Activated T-cell treated with anti-CD3 and anti-CD28 coated beads for 24 hours (primary cell): ENCODE data around the gene ADCY3.

Source experiments
- DNase-seq: peaks from one replicate; pipeline ENCODE4 v3.0.0-alpha.2; 2020; ENCODE audit warnings: low read depth

Gene ADCY3

DNA sequence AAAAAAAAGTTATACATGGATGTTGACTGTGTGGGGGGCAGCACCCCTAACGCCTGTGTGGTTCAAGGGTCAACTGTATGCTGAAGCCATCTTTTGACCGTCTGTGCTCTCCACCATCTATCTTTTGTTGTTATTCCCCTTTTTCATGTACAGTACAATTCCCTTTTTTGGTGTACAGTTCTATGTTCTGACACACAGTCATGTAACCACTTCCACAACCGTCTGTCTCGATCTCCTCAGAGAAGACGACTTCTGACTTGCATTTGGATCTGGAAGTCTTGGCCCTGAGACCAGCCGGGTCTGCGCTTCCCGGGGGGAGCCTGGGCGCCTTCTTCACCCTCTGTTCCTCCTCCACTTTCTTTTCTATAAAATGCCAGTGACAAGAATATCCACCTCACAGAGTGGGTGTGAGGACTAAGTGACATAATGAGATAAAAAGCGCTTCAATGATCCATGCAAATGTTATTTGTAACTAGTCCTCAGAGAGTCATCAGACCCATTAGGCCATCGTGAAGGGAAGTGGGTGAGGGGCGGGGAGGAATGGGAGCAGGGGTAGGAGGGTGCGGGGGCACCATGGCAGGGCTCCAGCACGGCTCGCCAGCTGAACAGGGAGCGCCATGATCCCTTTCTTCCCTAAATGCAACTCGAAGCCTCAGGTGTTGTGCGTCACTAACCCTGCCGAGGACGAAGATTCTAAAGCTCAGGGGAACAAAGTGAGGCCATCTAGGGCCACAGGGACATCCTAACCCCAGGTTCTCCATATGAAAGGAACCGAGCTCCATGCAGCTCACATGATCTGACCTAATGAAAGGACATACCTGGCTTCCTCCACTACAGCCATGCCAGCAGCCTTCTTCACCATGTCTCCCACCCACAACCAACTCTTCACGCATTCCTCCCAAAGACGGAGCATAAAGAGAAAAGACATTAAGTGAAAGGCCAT is 16.6 kb downstream of the ADCY3 start:
- DNase-seq: no peak

DNA sequence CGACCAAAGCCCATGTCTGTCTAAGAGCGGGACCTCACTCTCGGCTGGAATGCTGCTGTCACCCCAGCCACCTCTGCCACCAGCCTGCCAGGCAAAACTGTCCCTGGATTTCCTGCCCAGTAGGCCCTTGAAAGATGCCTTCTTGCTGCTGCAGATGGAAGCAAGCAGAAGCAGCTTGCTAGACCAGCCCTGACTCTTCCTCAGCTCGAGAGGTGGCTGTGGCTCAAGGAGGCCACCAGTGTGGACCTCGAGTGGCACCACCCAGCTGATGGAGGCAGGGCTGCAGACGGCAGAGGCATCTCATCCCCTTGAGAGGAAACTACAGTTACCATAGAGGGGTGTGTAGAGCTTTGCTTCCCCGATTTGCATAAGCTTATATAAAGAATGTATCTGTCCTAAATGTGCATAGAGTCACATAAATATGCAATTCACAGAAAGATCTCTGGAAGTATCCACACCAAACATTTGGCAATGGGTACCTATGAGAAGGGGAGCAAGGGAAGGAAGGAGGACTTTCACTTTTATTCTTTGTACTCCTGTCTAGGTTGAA is 20.6 kb downstream of the ADCY3 start:
- DNase-seq: no peak

DNA sequence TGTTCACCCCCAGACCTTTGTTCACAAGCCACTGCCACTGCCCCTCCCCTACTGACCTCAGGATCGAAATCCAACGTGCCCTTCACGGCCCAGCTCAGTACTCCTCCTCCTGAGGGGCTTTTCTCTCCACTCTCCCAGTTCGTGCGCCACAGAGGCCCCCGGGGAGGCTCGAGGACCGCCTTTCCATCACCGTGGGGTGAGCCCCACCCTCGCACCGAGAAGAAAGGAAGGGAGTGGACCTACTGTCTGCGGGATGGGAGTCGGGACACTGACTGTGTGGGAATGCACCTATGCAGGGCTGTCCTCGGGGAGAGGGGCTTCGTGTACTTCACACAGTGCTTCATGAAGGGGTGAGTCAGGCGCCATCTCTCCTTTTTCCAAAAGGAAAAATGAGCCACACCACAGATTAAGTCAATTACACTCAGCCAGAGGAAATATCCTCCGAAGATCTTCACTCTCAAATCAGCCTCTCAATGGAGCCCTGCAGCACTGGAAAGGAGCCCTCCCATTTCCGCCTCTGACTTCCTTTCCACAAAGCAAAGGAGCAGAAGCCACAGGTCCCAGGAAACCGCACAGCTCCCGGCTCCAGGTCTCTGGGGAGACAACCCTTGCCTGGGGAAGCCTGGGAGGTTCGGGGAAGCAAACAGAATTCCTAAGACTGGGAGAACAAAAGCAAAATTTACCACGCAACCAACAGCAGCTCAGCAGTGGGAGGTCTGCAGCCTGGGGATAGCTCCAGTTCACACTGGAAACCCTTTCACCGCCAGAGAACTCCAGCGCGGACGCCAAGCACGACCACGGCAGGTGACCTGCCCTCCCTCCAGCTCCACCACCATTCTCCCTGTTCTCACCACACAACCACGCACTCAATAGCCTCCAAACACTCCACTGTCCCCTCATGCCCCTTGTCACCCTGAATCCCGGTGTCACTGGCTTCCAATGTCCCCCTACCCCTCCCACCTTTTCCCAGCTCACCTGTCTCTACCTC is 21.6 kb downstream of the ADCY3 start:
- no peak for DNase-seq

DNA sequence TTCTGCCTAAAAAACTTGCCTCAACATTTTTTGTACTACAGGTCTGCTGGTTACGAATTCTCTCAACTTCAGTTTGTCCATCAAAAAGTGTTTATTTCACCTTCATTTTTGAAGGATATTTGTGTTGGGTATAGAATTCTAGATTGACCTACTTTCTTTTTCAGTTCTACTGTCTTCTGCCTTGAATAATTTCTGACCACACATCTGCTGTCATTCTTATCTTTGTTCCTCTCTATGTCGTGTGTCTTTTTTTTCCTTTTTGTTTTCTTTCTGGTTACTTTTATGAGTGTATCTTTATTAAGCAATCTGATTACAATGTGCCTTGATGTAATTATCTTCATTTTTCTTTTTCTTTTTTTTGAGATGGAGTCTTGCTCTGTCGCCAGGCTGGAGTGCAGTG is 25.3 kb downstream of the ADCY3 start:
- no peak for DNase-seq

DNA sequence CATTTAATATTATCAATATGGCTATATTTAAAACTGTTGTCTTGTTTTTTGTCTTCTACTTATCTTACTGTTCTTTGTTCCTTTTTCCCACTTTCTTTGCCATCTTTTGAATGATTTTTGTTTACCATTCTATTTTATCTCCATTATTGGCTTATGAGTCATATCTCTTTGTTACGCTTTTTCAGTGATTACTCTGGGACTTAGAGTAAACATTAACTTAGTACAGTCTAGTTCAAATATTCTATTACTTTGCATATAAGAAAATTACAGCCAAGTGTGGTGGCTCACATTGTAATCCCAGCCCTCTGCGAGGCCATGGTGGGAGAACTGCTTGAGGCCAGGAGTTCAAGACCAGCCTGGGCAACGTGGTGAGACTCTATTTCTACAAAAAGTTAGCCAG is 26.1 kb downstream of the ADCY3 start:
- DNase-seq: no peak

DNA sequence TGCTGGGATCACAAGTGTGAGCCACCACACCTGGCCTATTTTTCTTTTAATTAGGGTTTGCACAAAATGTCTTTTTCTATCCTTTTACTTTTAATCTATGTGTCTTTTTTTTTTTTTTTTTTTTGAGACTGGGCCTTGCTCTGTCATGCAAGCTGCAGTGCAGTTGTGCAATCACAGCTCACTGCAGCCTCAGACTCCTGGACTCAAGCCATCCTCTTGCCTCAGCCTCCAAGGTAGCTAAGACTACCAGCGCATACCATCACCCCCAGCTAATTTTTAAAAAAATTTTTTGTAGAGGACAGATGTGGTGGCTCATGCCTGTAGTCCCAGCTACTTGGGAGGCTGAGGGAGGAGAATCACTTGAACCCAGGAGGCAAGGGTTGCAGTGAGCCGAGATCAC is 27.1 kb downstream of the ADCY3 start:
- DNase-seq: no peak

DNA sequence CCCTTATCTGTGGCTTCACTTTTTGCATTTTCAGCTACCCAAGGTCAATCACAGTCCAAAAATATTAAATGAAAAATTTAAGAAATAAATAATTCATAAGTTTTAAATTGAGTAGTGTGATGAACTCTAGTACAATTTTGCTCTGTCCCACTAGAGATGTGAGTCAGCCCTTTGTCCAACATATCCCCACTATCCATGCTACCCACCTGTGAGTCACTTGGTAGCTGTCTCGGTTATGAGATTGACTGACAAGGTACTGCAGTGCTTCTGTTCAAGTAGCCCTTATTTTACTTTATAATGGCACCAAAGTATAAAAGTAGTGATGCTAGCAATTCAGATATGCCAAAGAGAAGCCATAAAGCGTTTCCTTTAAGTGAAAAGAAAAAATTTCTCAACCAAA is 28.8 kb downstream of the ADCY3 start:
- DNase-seq: no peak

DNA sequence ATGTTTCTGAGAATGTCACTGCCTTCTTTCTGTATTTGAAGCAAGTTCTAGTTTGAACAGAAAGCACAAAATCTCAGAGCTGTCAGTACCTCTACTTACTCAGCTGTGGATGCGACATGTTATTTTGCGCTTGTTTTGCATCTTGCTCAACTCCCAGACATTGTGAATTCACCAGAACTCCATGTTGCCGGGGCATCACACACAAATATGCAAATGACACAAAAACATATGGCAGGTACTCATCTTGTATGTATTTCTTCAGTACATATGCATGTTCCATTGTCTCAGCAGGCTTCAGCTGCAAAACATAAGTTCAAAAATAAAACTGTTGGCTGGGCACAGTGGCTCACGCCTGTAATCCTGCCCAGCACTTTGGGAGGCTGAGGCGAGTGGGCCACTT is 30.8 kb downstream of the ADCY3 start:
- no peak for DNase-seq

DNA sequence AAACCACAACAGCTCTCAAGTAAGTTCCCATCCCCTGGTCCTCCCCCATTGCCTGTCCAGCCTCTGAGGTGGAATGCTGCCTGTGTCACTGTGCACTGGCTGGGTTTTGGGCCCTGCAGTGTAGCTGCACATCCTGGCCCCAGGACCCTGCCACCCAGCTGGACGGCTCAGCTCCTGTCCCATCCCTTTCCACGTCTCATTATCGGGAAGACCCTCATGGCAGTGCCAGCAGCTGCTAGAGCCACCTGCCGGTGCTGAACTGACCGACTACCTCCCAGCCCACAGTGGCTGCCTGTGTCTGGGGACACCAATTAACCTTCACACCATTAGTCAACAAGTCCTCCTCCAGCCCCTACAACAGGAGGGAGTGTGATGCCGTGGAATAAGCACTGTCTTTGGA is 31.9 kb downstream of the ADCY3 start:
- no peak for DNase-seq

DNA sequence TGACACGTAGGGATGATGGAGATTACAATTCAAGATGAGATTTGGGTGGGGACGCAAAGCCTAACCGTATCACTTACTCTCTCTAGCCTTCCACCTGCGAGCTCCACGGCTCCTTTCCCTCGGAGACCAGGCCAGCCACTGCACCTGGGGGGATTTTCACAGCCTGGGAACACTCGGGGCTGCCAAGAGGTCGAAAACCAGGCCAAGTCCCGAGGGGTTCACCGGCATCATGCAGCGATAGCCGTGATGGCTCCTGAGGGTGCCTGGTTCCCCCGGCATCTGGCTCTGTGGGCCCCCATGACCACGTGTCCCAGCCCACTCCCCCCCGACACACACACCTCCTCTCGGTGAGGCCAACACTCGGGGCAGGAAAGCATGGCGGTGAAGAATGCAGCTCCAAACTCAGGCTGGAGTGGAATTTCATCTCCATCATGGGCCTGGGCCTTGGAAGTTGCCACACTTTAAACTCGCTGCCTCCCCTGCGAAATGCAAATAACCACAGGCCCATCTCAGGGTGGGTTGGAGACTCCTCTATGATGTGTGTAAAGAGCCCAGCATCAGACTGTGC is 32.6 kb downstream of the ADCY3 start:
- no peak for DNase-seq

DNA sequence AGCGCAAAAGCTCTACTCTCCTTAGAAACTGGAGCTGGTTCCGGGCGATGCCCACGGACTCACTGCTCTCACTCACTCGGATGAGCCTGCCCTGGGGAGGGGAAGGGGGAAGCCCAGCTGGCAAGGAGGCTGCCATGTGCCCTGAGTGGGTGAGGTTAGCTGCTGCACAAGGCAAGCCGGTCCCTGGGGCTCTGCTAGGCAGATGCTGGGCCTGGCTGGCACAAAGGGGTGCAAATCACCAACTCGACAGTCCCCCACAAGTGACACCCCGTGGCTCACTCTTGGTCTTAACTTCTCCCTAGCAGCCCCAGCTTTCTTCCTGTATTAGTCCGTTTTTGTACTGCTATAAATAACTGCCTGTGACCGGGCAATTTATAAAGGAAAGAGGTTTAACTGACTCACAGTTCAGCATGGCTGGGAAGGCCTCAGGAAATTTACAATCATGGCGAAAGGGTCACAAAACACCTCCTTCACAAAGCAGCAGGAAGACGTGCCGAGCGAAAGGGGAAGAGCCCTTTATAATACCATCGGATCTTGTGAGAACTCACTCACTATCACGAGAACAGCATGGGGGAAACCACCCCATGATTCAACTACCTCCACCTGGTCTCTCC is 33.2 kb downstream of the ADCY3 start:
- DNase-seq: no peak

DNA sequence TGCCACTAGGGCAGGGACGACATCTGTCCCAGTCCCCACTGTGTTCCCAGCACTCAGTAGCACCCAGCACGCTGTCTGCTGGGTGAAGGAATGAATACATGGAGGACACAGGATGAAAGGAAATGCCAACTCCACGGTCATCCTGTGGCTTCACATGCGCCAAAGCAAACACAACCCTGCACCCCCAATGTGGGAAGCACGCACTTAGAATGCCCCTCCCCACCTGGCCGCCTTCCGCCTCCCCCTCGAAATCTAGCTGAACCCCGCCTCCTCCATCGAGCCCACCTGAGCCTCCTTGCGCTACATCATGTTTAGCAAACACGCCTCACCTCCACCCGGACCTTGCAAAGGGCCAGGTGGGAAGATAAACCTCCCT is 33.9 kb downstream of the ADCY3 start:
- DNase-seq: no peak

DNA sequence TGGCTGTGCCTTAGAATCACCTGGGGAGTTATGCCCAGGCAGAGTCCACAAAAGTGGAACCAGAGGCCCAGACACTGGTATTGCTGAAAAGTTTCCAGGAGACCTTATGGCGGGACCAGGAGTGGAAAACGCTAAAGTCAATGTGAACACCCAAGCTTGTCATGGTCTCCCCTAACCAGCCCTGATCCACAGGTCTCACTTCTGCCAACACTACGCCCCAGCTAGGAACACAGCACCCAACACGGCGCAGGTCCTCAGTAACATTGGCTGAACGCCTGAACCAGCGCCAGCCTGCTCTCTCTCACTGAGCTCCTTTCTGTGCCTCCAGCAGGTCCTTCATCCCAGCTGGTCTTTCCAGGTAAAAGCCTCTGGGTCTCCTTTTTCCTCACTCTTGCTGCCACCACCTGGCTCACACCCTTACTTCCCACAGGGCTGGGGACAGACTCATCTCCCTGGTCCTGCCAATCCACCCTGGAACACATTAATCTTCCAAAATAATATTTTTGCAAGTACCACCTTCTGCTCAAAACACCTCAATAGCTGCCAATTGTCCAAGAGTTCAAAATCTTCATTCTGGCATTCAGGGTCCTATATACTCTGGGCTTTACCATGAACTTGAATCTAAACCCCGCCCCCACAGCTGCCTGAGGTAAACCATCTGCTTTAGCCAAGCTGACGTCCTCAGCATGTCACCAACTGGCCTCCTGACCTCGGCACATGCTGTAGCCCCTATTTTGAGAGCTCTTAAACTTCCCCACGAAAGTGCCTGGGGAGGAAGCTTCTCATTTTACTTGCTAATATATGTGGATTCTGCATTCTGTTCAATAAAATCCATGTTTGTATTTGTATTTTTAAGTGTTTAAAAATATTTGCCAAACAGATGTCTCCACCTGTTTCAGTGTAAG is 34.6 kb downstream of the ADCY3 start:
- no peak for DNase-seq

DNA sequence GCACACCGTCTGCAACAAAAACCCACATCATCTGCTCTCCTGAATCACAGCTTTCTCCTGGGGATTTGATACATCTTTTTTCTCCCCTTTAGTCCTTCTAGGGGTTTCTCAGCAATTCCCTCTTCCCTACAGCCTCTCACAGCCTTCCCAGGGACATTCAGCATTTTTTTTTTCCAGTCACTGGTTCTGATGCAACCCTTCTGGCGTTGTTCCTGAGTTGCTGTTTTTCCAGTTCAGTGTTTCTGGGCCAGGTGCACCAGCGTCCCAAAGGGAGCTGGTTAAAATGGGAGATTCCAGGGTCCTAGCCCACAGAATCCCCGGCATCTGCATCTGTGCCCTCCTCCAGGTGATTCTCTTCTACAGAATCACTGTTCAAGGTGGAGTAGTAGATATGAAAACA is 36.1 kb downstream of the ADCY3 start:
- no peak for DNase-seq

DNA sequence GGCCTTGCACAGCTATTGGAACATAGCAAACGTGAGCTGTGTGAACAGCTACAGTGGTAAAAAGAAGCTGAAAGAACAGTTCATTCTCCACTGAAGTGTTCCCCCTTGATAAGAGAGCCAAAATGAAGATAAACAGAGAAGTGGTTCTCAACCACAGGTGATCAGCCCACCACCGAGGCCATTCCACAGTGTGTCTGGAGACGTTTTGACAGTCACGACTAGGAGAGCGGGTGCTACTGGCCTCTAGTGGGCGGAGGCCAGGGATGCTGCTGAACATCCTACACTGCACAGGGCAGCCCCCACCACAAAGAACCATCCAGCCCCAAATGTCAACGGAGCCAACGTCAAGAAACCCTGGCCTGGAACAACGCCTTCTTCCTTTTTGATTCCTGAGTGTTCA is 38.4 kb downstream of the ADCY3 start:
- DNase-seq: no peak

DNA sequence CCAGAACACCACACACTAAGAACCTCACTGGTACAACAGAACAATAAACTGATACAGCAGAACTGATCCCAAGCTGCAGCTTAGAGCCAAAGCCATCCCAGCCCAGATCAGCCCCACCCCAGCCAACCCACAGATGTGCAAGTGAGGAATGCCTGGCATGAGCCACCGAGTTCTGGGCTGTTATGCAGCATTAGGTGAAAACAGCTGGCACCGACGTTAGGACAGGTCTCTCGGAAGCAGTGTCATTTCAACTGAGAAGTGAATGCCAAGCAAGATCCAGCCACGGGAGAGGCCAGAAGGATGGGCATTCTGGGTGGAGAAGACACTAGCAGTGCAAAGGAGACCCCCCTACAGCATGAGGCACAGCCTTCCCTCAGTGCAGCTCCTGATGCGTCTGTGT is 38.9 kb downstream of the ADCY3 start:
- DNase-seq: no peak

DNA sequence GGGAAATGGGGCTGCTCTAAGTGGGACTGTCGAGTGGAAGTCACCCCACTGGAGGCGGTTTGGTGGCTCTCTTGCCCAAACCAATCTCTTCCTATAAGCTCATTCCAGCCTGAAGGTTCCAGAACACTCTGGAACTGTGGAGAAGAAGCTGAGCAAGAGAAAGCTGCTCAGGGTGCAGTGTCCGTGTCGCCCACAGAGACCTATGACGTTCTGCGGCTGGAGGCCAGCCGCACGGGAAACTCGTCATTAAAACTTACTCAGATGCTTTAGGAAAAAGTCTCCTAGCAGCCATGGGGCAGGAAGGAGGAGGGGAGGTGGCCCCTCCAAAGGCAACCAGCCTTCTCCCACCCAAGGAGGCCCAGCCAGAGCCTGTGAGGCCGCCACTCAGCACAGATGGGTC is 41.7 kb downstream of the ADCY3 start:
- DNase-seq: no peak

DNA sequence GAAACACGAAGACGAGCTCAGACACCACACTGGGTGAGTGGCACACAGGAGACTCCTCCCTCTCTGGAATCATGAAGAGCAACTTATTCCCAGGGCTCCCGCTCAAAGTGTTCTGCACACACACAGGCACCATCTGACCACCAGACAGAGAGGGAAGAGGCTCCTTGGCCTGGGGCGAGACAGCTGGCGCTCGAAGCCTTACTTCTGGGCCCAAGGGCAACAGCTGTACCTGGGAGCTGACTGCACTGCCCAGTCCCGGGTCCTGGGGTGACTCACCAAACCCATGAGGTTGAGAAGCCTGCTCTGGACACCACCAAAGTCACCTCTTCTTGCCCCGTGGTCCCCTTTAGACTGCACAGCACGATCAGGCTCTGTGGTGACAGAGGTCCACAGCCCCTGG is 42.4 kb downstream of the ADCY3 start:
- DNase-seq: no peak

DNA sequence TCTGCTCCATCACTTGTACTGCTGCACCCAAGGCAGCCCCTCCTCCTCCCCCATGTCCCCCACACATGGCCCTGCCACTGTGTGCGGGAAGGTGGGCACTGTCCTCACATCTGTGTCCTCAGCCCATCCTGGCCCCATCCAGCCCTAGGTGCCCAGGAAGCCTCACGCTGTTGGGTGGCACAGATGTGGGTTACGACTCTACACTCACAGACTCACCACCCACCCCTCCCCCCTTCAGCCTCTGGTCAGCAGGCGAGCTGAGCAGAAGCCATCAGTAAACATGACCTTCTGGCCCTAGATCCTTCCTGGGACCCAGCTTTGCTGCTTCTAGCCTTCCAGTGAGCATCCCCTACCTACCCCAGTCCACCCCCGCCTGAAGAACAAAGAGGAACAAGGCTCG is 43.0 kb downstream of the ADCY3 start:
- DNase-seq: no peak

DNA sequence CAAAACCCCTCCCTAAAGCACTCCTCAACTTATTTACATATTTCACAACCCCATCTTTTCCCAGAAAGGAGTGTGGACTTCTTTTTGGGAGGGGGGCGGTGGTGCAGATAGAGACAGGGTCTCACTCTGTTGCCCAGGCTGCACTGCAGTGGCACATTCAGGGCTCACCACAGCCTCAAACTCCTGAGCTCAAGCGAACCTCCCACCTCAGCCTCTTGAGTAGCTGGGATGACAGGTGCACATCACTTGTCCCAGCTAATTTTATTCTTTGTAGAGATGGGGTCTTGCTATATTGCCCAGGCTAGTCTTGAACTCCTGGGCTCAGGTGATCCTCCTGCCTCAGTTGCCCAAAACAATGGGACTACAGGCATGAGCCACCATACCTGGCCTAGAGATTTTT is 44.1 kb downstream of the ADCY3 start:
- DNase-seq: no peak

DNA sequence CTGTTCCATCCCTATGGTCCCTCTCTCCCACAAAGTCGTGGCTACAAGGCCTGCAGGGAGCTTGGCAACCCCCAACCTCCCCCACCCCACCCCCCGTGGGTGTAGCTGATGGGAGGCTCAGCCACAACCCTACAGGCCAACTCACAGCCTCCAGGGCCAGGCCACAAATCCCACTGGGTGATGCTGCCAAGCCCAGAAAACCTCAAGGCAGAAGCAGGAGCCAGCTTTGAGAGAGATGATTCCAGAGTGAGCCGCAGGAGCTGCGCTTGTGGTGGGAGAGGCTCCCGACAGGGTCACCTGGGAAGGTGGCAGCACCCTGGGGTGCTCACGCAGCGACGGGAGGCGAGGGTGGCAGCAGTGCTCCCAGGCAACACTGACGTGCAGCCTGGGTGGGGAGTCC is 44.8 kb downstream of the ADCY3 start:
- DNase-seq: no peak
